Endothelial cell of umbilical vein (primary cell): Measurements from ENCODE around the gene RAB3B. TPM values are rescaled to one million over a fixed set of nuclear protein-coding genes. Genes with fewer than 3 reads are reported as not detected.

ENCODE experiments used
- BruUV-seq: library from RNA; stranded (reverse); fragments of 400-500 nt; replicated peaks from 2 replicates; lab custom pipeline; 2021; lab: Mats Ljungman, UMichigan
- CTCF ChIA-PET: fragments of 300-600, 350-600 bp; sonication (Branson Sonifier 250); formaldehyde crosslinking; loops from one replicate; lab custom pipeline; 2021; ENCODE audit warnings: antibody characterized with exemption, inconsistent platforms; lab: Charles Lee
- POLR2A ChIA-PET: fragments of 300-600, 350-600 bp; sonication (Branson Sonifier 250); formaldehyde crosslinking; loops from one replicate; lab custom pipeline; 2021; ENCODE audit warnings: antibody characterized with exemption, inconsistent platforms; lab: Charles Lee
- DNase-seq: peaks from one replicate; pipeline ENCODE4 v3.0.0-alpha.2; 2011; ENCODE audit warnings: low read depth, low spot score
- FAIRE-seq: peaks from 2 replicates; lab custom pipeline; 2011; peaks lifted over from hg19 to GRCh38; lab: Jason Lieb, UNC
- H2AFZ ChIP-seq: 2 replicates; pipeline ENCODE4 v1.6.0; 2012; ENCODE audit warnings: low read depth, low read length, control low read depth, inconsistent platforms
- H3K27ac ChIP-seq: 2 replicates; pipeline ENCODE4 v1.5.1; 2011; ENCODE audit warnings: low read depth, mild to moderate bottlenecking, control low read depth, low read length, moderate library complexity; ENCODE audit not compliant: insufficient read depth
- H3K27me3 ChIP-seq, 2 experiments: 2 replicates each; pipeline versions ENCODE4 v1.6.0 to v1.6.1; 2011; ENCODE audit warnings: low read length in 2 of 2, mixed read lengths in 1 of 2; ENCODE audit not compliant: control insufficient read depth in 2 of 2, insufficient read depth in 2 of 2
- H3K36me3 ChIP-seq, 2 experiments: 2 replicates in 1 of 2; 3 replicates in 1 of 2; pipeline ENCODE4 v1.5.1; 2011; ENCODE audit warnings: low read length in 2 of 2, mild to moderate bottlenecking in 1 of 2, moderate library complexity in 1 of 2; ENCODE audit not compliant: control insufficient read depth in 2 of 2, insufficient read depth in 2 of 2; ENCODE audit errors: extremely low read depth in 1 of 2
- H3K4me1 ChIP-seq: 3 replicates; pipeline ENCODE4 v1.5.1; 2011; ENCODE audit warnings: mild to moderate bottlenecking, low read length; ENCODE audit not compliant: control insufficient read depth, insufficient read depth; ENCODE audit errors: extremely low read depth
- H3K4me2 ChIP-seq: 2 replicates; pipeline ENCODE4 v1.6.1; 2011; ENCODE audit warnings: low read length, control low read depth, mixed read lengths; ENCODE audit not compliant: insufficient read depth
- H3K4me3 ChIP-seq, 3 experiments: fragments of 200-600 bp in 1 of 3; sonication (generic), shearing (Covaris generic) in 1 of 3; replicated peaks in 1 of 3; 2 replicates each; pipeline ENCODE4 v1.5.1; 2011 to 2016; ENCODE audit warnings: control low read depth in 3 of 3, low read length in 3 of 3, mild to moderate bottlenecking in 2 of 3, inconsistent platforms in 1 of 3, low read depth in 1 of 3, moderate library complexity in 1 of 3; ENCODE audit not compliant: insufficient read depth in 1 of 3
- H3K79me2 ChIP-seq: 2 replicates; pipeline ENCODE4 v1.6.0; 2012; ENCODE audit warnings: low read length, inconsistent platforms; ENCODE audit not compliant: control insufficient read depth, insufficient read depth
- H3K9ac ChIP-seq: replicated peaks from 2 replicates; pipeline ENCODE3; 2011; ENCODE audit warnings: low read length, control low read depth; ENCODE audit not compliant: insufficient read depth; ENCODE audit errors: extremely low read depth
- H3K9me1 ChIP-seq: replicated peaks from 3 replicates; pipeline ENCODE4 v1.6.0; 2011; ENCODE audit warnings: mild to moderate bottlenecking, low read length; ENCODE audit not compliant: control insufficient read depth, insufficient read depth; ENCODE audit errors: extremely low read depth
- H3K9me3 ChIP-seq: replicated peaks from 2 replicates; pipeline ENCODE4 v1.5.1; 2012; ENCODE audit warnings: low read length, inconsistent platforms; ENCODE audit not compliant: control insufficient read depth, insufficient read depth
- H4K20me1 ChIP-seq: replicated peaks from 2 replicates; pipeline ENCODE3; 2011; ENCODE audit warnings: mild to moderate bottlenecking, low read length; ENCODE audit not compliant: control insufficient read depth, insufficient read depth; ENCODE audit errors: extremely low read depth
- EZH2 ChIP-seq: IDR thresholded peaks from 2 replicates; pipeline ENCODE4 v1.6.1; 2012; ENCODE audit warnings: borderline replicate concordance, low read depth, mild to moderate bottlenecking, moderate library complexity, low read length, inconsistent platforms; ENCODE audit not compliant: severe bottlenecking
- FOS ChIP-seq: IDR thresholded peaks from 2 replicates; pipeline ENCODE4 v1.6.1; 2011; ENCODE audit warnings: mild to moderate bottlenecking, low read length, moderate library complexity, borderline replicate concordance; ENCODE audit not compliant: insufficient read depth
- GATA2 ChIP-seq: IDR thresholded peaks from 2 replicates; pipeline ENCODE4 v1.7.0; 2011; ENCODE audit warnings: low read depth, mild to moderate bottlenecking, moderate library complexity, mixed read lengths, low read length; ENCODE audit not compliant: insufficient read length, insufficient read depth
- JUN ChIP-seq: IDR thresholded peaks from 2 replicates; pipeline ENCODE4 v1.6.1; 2011; ENCODE audit warnings: borderline replicate concordance, low read depth; ENCODE audit not compliant: insufficient read length, insufficient read depth
- MYC ChIP-seq: IDR thresholded peaks from one replicate; pipeline ENCODE4 v1.6.1; 2011; ENCODE audit warnings: mild to moderate bottlenecking, low read depth, low read length
- POLR2A ChIP-seq: IDR thresholded peaks from 2 replicates; pipeline ENCODE4 v1.6.1; 2012; ENCODE audit warnings: low read depth, mild to moderate bottlenecking, control low read depth, low read length
- POLR2AphosphoS5 ChIP-seq: IDR thresholded peaks from 2 replicates; pipeline ENCODE4 v1.6.1; 2012; ENCODE audit warnings: low read depth, mild to moderate bottlenecking, control low read depth, low read length, moderate library complexity; ENCODE audit not compliant: insufficient read depth
- dilution Hi-C: fragments of 300-500 bp; cut with MboI; formaldehyde crosslinking; loops from one replicate; pipeline ENCODE4 v1.15.0; 2019; ENCODE audit warnings: low sequenced_read_pairs; ENCODE audit not compliant: extremely low pct_ligation_motif_present
- intact Hi-C: fragments of 100-400 bp; cut with micrococcal nuclease; formaldehyde crosslinking; loops from one replicate; pipeline ENCODE4 v1.10.0; 2022
- polyA plus RNA-seq, 4 experiments: library from polyadenylated mRNA; depleted of rRNA in 3 of 4; stranded (reverse) in 3 of 4; unstranded in 1 of 4; fragments of >200 nt; gene quantifications; 2 replicates each; pipeline versions ENCODE4 v1.2.1 to v1.2.3, GENCODE V29; 2011 to 2012; ENCODE audit warnings: missing spikeins in 1 of 4
- total RNA-seq: library from RNA; stranded (reverse); gene quantifications from 2 replicates; pipeline ENCODE4 v1.2.3, GENCODE V29; 2021
- TF ChIP-seq, protein P1 (sequence below), 2 donors: IDR thresholded peaks; 1 replicate in 1 of 2; 2 replicates in 1 of 2; pipeline ENCODE4 v1.5.1; 2011; ENCODE audit warnings: low read length in 2 of 2, mild to moderate bottlenecking in 2 of 2, moderate library complexity in 2 of 2, control low read depth in 1 of 2, inconsistent platforms in 1 of 2, low read depth in 1 of 2; ENCODE audit not compliant: insufficient read depth in 1 of 2; ENCODE audit errors: extremely low read depth in 1 of 2
- TF ChIP-seq, protein P2 (sequence below): IDR thresholded peaks from 2 replicates; pipeline ENCODE4 v1.6.1; 2011; ENCODE audit not compliant: insufficient read depth, insufficient read length

The RAB3B gene
- total and polyA plus RNA-seq, 2 donors (not counting 3 experiments of a cell fraction or from before 2014, with no cell fraction given) = 4.1 to 10.4 TPM

DNA sequence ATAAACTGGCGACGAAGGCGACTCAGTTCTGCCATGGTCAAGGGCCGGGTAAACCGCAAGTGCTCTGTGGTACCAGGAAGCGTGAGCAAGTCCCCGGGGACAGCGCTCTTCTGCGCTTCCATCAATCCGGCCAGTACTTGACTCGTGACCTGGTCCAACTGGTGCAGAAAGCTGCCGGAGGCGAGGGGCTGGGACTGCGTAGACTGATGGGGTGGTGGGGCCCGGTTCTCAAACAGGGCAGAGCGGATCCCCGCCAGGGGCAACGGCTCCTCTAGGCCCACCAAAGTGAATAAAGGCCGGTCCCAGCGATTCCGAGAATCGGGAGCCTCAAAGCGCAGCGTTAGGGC, 42.3 kb upstream of the RAB3B start:
- Histone ChIP-seq H3K27me3 (no peaks in the 10 kb centered on the region), H3K4me1 (peaks cover 21% of the 10 kb centered on the region), H3K9me1 (no peaks in the 10 kb centered on the region), H3K9me3 (no peaks in the 10 kb centered on the region), H4K20me1 (no peaks in the 10 kb centered on the region), H3K4me2 (peak overlapping the region; percentile 90), H3K9ac (peak overlapping the region; percentile 89), H3K79me2 (peaks cover 26% of the 10 kb centered on the region), H3K4me3 (peak overlapping the region; percentile 58 to 87 (median 79)), H3K27ac (peak overlapping the region; percentile 70), H3K36me3 (no peaks in the 10 kb centered on the region), H2AFZ (peak overlapping the region; percentile 82)
- FAIRE-seq = peak; percentile 55
- intact Hi-C loops = loop anchor here (1.0 kb wide), 2 partner anchors 23 to 153 kb away; partner anchors contain the start of gene TXNDC12
- BruUV-seq = no TSS peak
- ChIA-PET CTCF (interaction anchor here (0.6 to 1.4 kb wide), 5 partner anchors 9 to 189 kb away, joined by 3 to 5 read pairs (median 3); no protein-coding TSS in a partner anchor), POLR2A (interaction anchor here (1.5 kb wide), 1 partner anchor 23 kb away, joined by 4 read pairs; the partner anchor contains the start of gene TXNDC12)
- DNase-seq = peak; percentile 57
- TF ChIP-seq GATA2 (no peak), MYC (no peak), EZH2 (no peak), JUN (no peak), POLR2AphosphoS5 (no peak), POLR2A (no peak), FOS (no peak)
- TF ChIP-seq, protein P1, sequence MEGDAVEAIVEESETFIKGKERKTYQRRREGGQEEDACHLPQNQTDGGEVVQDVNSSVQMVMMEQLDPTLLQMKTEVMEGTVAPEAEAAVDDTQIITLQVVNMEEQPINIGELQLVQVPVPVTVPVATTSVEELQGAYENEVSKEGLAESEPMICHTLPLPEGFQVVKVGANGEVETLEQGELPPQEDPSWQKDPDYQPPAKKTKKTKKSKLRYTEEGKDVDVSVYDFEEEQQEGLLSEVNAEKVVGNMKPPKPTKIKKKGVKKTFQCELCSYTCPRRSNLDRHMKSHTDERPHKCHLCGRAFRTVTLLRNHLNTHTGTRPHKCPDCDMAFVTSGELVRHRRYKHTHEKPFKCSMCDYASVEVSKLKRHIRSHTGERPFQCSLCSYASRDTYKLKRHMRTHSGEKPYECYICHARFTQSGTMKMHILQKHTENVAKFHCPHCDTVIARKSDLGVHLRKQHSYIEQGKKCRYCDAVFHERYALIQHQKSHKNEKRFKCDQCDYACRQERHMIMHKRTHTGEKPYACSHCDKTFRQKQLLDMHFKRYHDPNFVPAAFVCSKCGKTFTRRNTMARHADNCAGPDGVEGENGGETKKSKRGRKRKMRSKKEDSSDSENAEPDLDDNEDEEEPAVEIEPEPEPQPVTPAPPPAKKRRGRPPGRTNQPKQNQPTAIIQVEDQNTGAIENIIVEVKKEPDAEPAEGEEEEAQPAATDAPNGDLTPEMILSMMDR (IDR thresholded peaks at IDR 0.05; ENCODE audit: extremely low read depth in 1 of 2, insufficient read depth in 1 of 2, low read depth in 1 of 2, low read length in 2 of 2) = no peak
- TF ChIP-seq, protein P2, sequence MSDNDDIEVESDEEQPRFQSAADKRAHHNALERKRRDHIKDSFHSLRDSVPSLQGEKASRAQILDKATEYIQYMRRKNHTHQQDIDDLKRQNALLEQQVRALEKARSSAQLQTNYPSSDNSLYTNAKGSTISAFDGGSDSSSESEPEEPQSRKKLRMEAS = no peak
- dilution Hi-C loops = no loop called here
